ENCODE measurements around the gene APP.
"Not testable (repeated sequence)": the region's sequence is repeated elsewhere in the genome, so short reads cannot be mapped to it uniquely, and the experiment has no call there.

The APP gene

DNA sequence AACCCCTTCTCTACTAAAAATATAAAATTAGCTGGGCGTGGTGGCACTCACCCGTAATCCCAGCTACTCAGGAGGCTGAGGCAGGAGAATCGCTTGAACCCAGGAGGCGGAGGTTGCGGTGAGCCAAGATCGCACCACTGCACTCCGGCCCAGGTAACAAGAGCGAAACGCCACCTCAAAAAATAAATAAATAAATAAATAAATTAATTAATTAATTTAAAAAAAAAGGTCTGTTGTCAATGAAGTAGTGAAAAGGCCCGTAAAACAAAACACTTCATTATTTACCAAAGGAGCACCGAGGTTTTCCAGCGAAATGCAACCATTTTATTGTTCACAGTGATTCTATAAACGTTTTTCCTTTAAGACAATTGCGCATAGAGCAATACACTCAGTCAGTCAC, 39.5 kb downstream of the APP start:
- POLR2A ChIA-PET; H3K27ac ChIP-seq (ENCODE audit: extremely low read depth, low read depth, low read length); H3K4me3 ChIP-seq (ENCODE audit: low read depth, low read length); H3K36me3 ChIP-seq (ENCODE audit: control insufficient read depth in 2 of 2, insufficient read depth in 1 of 2, low read length in 2 of 2); H3K9me3 ChIP-seq (ENCODE audit: control insufficient read depth, insufficient read depth, low read depth, low read length): not testable (repeated sequence)
- TF ChIP-seq ZNF426 (tag by site-specific recombination; IDR thresholded peaks at IDR 0.05): peak; percentile 44
- TF ChIP-seq ZNF518A (tag by site-specific recombination; conservative IDR thresholded peaks at IDR 0.05; ENCODE audit: low read depth): peak; percentile 69; the same call in 1 of the 2 replicates
- peak; percentile 35; the same call in 1 of the 2 replicates for TF ChIP-seq ZNF623 (tag by site-specific recombination; IDR thresholded peaks at IDR 0.05)
- TF ChIP-seq ZNF140 (tag by site-specific recombination; IDR thresholded peaks at IDR 0.05): 0 out of 2 replicates have a peak, but pooled peaks have one; percentile 29
- TF ChIP-seq, protein P1, sequence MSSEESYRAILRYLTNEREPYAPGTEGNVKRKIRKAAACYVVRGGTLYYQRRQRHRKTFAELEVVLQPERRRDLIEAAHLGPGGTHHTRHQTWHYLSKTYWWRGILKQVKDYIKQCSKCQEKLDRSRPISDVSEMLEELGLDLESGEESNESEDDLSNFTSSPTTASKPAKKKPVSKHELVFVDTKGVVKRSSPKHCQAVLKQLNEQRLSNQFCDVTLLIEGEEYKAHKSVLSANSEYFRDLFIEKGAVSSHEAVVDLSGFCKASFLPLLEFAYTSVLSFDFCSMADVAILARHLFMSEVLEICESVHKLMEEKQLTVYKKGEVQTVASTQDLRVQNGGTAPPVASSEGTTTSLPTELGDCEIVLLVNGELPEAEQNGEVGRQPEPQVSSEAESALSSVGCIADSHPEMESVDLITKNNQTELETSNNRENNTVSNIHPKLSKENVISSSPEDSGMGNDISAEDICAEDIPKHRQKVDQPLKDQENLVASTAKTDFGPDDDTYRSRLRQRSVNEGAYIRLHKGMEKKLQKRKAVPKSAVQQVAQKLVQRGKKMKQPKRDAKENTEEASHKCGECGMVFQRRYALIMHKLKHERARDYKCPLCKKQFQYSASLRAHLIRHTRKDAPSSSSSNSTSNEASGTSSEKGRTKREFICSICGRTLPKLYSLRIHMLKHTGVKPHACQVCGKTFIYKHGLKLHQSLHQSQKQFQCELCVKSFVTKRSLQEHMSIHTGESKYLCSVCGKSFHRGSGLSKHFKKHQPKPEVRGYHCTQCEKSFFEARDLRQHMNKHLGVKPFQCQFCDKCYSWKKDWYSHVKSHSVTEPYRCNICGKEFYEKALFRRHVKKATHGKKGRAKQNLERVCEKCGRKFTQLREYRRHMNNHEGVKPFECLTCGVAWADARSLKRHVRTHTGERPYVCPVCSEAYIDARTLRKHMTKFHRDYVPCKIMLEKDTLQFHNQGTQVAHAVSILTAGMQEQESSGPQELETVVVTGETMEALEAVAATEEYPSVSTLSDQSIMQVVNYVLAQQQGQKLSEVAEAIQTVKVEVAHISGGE (tag by site-specific recombination; conservative IDR thresholded peaks at IDR 0.05; ENCODE audit: low read depth): peak; percentile 42; the same call in 1 of the 2 replicates
- TF ChIP-seq ZNF394 (tag by site-specific recombination; IDR thresholded peaks at IDR 0.05; ENCODE audit: borderline replicate concordance): peak; percentile 74; the same call in 1 of the 2 replicates
- peaks cover 22% of the 10 kb centered on the region for H3K4me1 ChIP-seq (ENCODE audit: control insufficient read depth, insufficient read depth, low read length)
- CTCF ChIA-PET: interaction anchor here (0.8 kb wide), 1 partner anchor 97 kb away, joined by 7 read pairs; no protein-coding TSS in a partner anchor

GRCh38 chr21:26130249-26130881, 40.2 kb downstream of the APP start:
- H3K27ac ChIP-seq (ENCODE audit: extremely low read depth, low read depth, low read length): no peak overlapping the region
- TF ChIP-seq ZNF529 (tag by site-specific recombination; IDR thresholded peaks at IDR 0.05; ENCODE audit: insufficient replicate concordance): no peak
- TF ChIP-seq ZNF140 (tag by site-specific recombination; IDR thresholded peaks at IDR 0.05): no peak
- TF ChIP-seq SCRT2 (tag by site-specific recombination; IDR thresholded peaks at IDR 0.05): no peak
- no peak for TF ChIP-seq ZNF571 (tag by site-specific recombination; IDR thresholded peaks at IDR 0.05)
- no peak for TF ChIP-seq ZNF624 (tag by site-specific recombination; IDR thresholded peaks at IDR 0.05)
- no peak for TF ChIP-seq KLF8 (tag by site-specific recombination; IDR thresholded peaks at IDR 0.05)
- no peak for TF ChIP-seq ZNF16 (tag by site-specific recombination; IDR thresholded peaks at IDR 0.05; ENCODE audit: low read depth)
- TF ChIP-seq, protein P2, sequence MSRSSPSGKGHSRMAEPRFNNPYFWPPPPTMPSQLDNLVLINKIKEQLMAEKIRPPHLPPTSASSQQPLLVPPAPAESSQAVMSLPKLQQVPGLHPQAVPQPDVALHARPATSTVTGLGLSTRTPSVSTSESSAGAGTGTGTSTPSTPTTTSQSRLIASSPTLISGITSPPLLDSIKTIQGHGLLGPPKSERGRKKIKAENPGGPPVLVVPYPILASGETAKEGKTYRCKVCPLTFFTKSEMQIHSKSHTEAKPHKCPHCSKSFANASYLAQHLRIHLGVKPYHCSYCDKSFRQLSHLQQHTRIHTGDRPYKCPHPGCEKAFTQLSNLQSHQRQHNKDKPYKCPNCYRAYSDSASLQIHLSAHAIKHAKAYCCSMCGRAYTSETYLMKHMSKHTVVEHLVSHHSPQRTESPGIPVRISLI (tag by site-specific recombination; IDR thresholded peaks at IDR 0.05): no peak
- peaks cover 29% of the 10 kb centered on the region for H3K4me1 ChIP-seq (ENCODE audit: control insufficient read depth, insufficient read depth, low read length)
- H3K36me3 ChIP-seq (ENCODE audit: control insufficient read depth in 2 of 2, insufficient read depth in 1 of 2, low read length in 2 of 2): no peaks in the 10 kb centered on the region; a peak in 1 of 3 replicates
- POLR2A ChIA-PET: no interaction called here
- H3K9me3 ChIP-seq (ENCODE audit: control insufficient read depth, insufficient read depth, low read depth, low read length): no peaks in the 10 kb centered on the region
- CTCF ChIA-PET: interaction anchor here (1.1 kb wide), 1 partner anchor 10 kb away, joined by 3 read pairs; no protein-coding TSS in a partner anchor
- H3K4me3 ChIP-seq (ENCODE audit: low read depth, low read length): no peak overlapping the region

Measured in HEK293 (cell line).